Measurements from ENCODE around the gene ANKLE2.

- no peak for TF ChIP-seq JUN (IDR thresholded peaks at IDR 0.05; ENCODE audit: low read depth, low read length)
- no peak for TF ChIP-seq EP300 (IDR thresholded peaks at IDR 0.05; ENCODE audit: borderline replicate concordance in 1 of 2, low read depth in 2 of 2, low read length in 2 of 2)
- no peak for TF ChIP-seq CTCF (IDR thresholded peaks at IDR 0.05; ENCODE audit: control extremely low read depth in 1 of 3, insufficient read depth in 1 of 3, low read depth in 1 of 3, low read length in 3 of 3)
- TF ChIP-seq POLR2AphosphoS5 (IDR thresholded peaks at IDR 0.05; ENCODE audit: low read depth, low read length): no peak
- no peak for TF ChIP-seq POLR2A (IDR thresholded peaks at IDR 0.05; ENCODE audit: control extremely low read depth in 1 of 2, low read depth in 2 of 2, low read length in 2 of 2)
- TF ChIP-seq BCL11A (IDR thresholded peaks at IDR 0.05; ENCODE audit: low read depth in 2 of 2, low read length in 2 of 2): no peak
- TF ChIP-seq TAF1 (IDR thresholded peaks at IDR 0.05; ENCODE audit: low read depth, low read length): no peak
- TF ChIP-seq GABPA (IDR thresholded peaks at IDR 0.05; ENCODE audit: borderline replicate concordance, insufficient read depth, low read length): no peak
- no peak for TF ChIP-seq SUZ12 (IDR thresholded peaks at IDR 0.05; ENCODE audit: low read length)
- TF ChIP-seq EZH2 (IDR thresholded peaks at IDR 0.05; ENCODE audit: low read depth, low read length, severe bottlenecking): no peak
- TF ChIP-seq CHD2 (IDR thresholded peaks at IDR 0.05; ENCODE audit: low read length): no peak
- TF ChIP-seq EGR1 (IDR thresholded peaks at IDR 0.05; ENCODE audit: borderline replicate concordance, low read depth, low read length): no peak
- no peak for TF ChIP-seq FOSL1 (IDR thresholded peaks at IDR 0.05; ENCODE audit: insufficient read depth, low read depth, low read length)
Observed at GRCh38 chr12:132727091-132727794, 34.4 kb downstream of the ANKLE2 start.

Measured in H1 (cell line).